Stimulated activated CD4-positive, alpha-beta T cell treated with anti-CD3 and anti-CD28 coated beads, Interleukin-4, amount 100 ng/mL, for 48 hours (primary cell): ENCODE measurements around the gene DUS2.
"Not testable (repeated sequence)": the region's sequence is repeated elsewhere in the genome, so short reads cannot be mapped to it uniquely, and the experiment has no call there.

Source experiments
- DNase-seq, 2 donors: peaks; one replicate each; pipeline ENCODE4 v3.0.0-alpha.2; 2020; ENCODE audit warnings: low read depth in 2 of 2

The DUS2 gene

DNA sequence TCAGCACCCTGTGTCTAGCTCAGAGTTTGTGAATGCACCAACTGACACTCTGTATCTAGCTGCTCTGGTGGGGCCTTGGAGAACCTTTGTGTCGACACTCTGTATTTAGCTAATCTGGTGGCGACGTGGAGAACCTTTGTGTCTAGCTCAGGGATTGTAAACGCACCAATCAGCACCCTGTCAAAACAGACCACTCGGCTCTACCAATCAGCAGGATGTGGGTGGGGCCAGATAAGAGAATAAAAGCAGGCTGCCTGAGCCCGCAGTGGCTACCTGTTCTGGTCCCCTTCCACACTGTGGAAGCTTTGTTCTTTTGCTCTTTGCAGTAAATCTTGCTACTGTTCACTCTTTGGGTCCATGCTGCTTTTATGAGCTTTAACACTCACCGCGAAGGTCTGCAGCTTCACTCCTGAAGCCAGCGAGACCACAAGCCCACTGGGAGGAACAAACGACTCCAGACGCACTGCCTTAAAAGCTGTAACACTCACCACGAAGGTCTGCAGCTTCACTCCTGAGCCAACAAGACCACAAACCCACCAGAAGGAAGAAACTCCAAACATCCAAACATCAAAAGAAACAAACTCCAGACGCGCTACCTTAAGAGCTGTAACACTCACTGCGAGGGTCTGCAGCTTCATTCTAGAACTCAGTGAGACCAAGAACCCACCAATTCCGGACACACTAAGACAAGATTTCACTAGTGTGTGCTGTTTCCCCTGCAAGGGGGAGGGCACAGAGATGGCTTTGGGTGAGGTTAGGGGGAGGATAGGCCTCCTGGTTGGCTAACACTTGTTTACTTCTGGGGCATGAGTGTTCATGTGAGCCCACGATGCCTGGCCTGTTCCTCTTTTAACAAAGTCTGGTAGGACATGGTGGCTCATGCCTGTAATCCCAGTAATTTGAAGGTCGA is 24.1 kb upstream of the DUS2 start, which contains the start of gene DPEP2:
TSS of gene DPEP2 (minus strand) at position 706 of the 910 bp plus-strand sequence. CDS start 6,272 bp downstream, outside the sequence.
- not testable (repeated sequence) for DNase-seq

DNA sequence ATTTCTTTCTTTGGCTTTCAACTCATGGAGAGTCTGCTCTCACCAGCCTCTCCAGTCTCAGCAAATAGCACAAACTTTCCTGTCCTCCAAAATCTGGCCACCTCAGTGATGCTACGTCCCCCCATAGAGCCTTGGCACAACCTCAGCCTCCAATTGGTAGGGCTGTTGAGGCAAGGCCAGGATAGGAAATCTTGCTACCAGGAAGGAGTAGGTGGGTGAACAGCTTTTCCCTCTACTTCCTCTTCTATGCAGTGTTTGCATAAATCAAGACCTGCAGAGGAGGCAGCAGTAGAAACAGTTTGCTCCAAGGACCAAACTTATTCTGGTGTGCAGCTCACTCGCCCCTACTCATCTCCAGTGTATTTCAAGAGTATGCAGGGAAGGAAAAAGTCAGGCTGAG is 23.1 kb upstream of the DUS2 start:
- DNase-seq, result no peak

DNA sequence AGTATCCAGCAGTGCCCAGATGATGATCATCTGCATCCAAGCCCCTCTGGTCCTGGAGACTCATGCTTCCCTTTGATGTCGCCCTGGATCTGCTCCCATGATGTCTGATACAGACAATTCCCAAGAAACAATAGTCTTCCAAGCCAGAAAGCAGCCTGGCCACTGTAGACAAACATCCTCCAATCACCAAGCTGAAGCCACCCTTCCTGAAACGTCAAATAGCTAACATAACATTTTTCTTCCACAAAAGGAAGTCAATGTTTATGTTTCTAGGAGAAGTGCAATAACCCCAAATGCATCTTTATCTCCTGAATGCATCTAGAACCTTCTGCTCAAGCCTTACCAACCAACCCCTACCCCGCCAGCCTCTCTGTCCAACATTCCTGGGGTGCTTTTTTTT is 22.6 kb upstream of the DUS2 start:
- no peak for DNase-seq

DNA sequence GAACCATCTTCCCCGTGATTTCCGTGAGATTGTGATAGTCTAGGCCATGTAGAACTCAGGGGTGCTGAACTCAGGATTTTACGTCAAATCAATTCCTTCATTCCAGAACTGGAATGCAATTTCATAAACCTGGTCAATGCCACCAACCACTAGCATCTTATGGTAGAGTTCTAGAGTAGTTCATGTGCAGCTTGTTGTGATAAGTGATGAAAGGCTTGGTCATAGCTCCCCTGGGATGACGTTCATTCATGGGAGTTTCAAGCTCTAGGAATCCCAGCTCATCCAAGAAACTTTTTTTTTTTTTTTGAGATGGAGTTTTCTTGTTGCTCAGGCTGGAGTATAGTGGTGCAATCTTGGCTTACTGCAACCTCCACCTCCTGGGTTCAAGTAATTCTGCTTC is 20.1 kb upstream of the DUS2 start:
- DNase-seq, result no peak

DNA sequence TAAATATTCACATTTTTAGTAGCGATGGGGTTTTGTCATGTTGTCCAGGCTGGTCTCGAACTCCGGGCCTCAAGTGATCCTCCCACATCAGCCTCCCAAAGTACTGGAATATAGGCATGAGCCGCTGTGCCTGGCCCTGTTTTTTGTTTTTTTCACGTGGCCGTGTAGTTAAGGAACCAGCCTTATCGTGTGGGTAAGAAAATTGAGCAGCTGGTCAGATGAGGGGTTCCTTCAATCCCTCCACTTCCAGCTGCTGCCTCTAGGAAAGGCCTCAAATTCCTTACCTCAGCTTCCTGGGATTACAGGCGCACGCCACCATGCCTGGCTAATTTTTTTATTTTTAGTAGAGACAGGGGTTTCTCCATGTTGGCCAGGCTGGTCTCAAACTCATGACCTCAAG is 17.9 kb upstream of the DUS2 start:
- no peak for DNase-seq

DNA sequence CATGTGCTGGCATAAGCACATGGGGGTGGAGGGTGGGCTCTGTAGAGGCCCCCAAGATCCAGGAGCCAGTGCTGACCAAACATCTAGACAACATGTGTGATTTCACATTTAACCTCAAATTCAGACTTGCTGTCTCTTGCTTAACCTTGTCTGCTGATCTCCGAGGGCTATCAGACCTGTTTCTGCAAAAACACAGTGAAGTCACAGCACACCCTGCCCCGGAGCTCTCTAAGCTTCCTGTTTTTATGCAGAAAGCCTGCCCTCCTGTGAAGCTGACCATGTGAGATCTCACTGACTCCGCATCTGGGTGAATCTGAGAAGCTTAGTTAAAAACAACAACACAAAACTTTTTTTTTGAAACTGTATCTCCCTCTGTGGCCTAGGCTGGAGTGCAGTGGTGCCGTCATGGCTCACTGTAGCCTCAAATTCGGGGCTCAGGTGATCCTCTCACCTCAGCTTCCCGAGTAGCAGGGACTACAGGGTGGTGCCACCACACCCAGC is 17.2 kb upstream of the DUS2 start:
- no peak for DNase-seq

DNA sequence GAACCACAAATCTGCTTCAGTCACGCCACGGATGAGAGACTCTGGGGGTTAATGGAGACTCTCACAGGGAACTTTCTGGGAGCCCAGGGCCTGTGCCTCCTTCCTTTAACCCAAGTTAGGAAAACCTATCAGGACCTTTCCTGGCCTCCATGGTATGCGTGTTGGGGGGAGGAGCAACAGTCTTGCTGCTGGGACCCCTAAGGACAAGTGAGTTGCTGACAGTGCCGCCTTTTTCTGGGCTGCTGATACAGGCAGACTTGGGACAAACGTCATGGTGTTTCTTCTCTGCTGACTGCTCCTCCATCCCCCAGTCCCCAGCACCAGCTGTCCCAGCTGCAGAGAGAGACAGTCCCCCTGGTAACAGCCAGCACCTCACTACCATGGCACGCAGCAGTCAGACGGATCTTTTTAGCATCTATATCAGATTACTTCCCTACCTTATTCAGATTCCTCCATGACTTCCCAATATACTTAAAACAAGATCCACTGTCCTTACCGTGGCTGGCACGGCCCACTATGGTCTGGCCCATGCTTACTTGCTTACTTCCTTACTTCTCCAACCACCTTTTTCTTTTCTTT is 13.8 kb upstream of the DUS2 start:
- no peak for DNase-seq

DNA sequence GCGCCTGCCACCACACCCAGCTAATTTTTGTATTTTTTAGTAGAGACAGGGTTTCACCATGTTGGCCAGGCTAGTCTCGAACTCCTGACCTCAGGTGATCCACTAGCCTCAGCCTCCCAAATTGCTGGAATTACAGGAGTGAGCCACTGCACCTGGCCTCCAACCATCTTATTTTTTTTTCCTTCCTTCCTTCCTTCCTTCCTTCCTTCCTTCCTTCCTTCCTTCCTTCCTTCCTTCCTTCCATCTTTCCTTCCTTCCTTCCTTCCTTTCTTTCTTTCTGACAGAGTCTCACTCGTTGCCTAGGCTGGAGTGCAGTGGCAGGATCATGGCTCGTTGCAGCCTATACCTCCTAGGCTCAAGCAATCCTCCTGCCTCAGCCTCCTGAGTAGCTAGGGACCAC is 13.2 kb upstream of the DUS2 start:
- DNase-seq, result not testable (repeated sequence)

DNA sequence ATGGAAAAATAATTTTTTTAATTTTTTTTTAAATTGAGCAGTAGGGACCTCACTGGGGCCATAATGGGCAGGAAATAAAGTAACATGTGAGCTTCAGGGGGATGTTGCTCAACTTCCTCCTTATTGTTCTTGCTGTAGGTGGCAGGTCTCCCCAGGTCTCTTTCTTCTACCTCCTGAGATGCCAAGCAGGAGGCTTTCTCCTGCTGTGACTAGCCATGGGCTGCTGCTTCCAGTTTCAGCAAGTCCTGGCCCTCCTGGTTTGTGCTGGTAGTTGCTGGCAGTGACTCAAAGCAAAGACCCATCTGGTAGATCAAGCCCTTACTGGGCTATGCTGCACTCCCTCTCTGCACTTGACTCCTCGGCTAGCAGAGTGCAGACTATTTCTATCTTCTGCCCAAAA is 9.6 kb upstream of the DUS2 start:
- no peak for DNase-seq

DNA sequence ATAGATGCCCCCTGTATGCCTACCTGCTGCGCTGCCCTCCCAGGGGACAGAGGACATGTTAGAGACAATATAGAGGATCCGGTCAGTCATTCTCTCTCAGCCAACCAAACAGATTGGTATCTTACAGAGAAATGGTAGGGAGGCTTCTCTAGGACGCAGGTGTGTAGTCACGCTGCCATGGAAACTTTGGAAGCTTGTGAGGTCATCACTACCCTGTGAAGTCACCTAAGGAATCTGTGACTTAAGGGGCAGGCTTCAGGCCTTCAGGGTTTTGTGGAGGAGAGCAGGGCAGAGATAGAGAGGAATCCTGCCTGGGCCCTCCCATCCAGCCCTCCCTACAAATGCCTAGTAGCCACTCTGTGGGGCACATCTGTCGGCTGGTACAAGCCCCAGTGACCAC is 7.4 kb upstream of the DUS2 start, which contains the start of gene DPEP2NB:
TSS of gene DPEP2NB (minus strand) at position 231 of the 400 bp plus-strand sequence. CDS start at position 90, 141 bp downstream.
- DNase-seq, result no peak

DNA sequence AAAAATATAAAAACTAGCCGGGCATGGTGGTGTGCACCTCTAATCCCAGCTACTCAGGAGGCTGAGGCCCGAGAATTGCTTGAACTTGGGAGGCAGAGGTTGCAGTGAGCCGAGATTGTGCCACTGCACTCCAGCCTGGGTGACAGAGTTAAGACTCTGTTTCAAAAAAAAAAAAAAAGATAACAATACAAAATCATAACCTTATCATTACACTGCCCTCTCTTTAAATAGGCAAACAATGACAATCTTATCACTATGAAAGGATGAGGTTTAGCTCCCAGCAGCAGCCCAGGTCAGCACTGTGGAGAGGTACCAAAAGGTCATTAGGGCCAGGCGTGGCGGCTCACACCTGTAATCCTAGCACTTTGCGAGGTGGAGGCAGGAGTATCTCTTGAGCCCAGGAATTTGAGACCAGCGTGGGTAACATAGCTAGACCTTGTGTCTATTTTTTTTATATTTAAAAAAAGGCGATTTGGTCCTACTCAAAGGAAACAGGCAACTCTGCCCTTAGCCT is 3.9 kb upstream of the DUS2 start:
- no peak for DNase-seq

DNA sequence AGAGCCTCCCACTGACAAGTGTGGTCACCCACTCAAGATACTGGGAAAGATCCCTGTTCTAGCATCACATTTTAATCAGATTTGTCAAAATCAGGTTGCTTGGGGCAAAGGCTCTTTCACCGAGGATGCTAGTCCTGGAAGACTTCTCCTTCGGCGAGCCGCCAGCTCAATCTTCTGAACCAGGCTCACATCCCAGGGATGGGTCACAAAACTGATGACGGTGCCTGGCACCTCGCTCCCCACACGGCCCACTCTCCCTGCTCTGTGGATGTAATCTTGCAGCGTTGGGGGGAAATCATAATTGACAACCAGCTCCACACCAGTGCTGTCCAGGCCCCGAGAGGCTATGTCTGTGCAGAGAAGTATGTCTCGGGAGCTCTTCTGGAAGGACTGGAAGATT is 1.6 kb upstream of the DUS2 start:
- DNase-seq, result no peak

DNA sequence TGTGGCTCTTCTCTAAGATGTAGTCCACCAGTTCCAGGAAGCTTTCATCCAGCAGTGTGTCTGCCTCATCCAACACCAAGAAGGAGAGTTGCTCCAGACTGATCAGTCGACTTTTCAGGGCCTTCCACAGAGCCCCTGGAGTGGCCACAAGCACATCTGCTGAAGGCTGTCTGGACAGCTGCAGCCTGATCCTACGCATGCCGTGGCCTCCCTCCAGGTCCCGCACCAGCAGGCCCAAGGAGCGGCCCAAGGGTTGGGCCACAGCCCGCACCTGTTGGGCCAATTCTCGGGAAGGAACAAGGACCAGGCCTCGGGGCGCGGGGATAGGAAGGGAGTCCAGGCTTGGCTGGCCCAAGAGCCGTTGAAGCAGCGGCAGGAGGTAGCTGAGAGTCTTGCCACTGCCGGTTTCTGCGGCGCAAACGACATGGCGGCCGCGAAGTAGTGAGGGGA is 781 bp upstream of the DUS2 start:
- no peak for DNase-seq

DNA sequence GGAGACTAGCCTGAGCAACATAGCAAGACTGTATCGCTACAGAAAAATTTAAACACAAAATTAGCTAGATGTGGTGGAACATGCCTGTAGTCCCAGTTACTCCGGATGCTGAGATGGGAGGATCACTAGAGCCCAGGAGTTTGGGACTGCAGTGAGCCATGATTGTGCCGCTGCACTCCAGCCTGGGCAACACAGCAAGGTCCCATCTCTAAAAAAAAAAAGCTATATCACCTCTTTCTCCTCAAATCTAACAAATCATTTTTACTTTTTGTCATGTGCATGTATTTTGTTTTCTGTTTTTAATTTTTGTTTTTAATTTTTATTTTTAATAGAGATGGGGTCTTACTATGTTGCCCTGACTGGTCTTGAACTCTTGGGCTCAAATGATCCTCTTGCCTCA is 5.9 kb downstream of the DUS2 start:
- DNase-seq, result no peak

DNA sequence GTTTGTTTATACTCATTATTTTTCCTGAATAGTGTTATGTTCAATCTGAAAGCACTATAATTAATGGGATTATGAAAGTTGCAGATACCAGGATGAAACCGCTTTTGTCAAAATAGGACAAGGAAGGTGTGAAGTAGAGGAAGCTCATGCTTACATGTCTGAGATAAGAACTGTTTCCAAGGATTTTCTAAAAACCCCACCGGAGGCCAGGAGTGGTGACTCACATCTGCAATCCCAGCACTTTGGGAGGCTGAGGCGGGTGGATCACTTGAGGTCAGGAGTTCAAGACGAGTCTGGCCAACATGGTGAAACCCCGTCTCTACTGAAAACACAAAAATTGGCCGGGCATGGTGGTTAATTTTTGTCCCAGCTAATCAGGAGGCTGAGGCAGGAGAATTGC is 7.0 kb downstream of the DUS2 start:
- DNase-seq, result not testable (repeated sequence)

DNA sequence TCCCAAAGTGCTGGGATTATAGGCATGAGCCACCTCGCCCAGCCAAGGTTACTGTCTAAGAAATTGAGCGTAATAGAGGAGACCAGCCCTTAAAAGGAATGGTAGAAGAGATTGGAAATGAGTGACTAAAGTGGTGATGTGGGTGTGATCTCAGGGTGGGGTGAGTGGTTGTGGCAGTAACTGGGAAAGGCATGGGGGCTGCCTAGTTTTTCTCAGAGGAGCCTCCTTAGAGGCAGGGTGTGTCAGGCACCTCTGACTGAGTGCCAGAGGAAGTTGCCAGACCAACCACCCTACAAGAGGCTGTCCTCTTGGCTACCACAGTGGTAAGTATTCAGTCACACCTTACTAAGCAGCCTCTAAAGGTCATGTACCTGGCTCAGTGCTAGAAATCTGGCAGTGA is 8.9 kb downstream of the DUS2 start:
- DNase-seq, result no peak

DNA sequence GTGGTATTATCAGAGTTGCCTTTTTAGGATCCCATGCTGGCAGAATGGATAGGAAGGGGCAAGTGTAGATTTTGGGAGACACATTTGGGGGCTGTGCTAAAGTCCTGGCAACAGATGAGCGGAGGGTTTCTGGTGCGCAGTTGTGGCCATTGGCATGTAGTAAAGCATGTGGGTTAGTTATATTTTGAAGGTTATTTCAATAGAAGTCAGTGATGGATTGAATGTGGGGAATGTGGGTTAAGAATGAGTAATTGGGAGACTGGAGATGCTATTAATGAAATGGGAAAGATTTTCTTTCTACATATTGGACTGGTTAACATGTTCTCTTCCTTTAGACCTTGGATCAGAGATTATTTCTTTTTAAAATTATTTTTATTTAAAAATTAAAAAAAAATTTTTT is 10.0 kb downstream of the DUS2 start:
- no peak for DNase-seq

DNA sequence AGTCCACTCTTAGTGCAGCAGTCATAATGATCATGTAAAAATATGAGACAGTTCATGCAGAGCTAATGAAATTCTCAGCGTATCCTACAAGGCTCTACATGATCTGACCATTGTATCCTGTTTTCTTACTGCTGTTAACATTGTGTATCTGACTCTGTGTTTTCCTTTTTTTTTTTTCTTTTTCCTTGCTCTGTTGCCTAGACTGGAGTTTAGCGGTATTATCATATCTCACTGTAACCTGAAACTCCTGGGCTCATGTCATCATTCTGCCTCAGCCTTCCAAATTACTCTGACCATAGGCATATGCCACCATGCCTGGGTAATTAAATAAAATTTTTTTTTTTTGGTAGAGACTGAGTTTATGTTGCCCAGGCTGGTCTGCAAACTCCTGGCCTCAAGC is 12.1 kb downstream of the DUS2 start:
- no peak for DNase-seq

DNA sequence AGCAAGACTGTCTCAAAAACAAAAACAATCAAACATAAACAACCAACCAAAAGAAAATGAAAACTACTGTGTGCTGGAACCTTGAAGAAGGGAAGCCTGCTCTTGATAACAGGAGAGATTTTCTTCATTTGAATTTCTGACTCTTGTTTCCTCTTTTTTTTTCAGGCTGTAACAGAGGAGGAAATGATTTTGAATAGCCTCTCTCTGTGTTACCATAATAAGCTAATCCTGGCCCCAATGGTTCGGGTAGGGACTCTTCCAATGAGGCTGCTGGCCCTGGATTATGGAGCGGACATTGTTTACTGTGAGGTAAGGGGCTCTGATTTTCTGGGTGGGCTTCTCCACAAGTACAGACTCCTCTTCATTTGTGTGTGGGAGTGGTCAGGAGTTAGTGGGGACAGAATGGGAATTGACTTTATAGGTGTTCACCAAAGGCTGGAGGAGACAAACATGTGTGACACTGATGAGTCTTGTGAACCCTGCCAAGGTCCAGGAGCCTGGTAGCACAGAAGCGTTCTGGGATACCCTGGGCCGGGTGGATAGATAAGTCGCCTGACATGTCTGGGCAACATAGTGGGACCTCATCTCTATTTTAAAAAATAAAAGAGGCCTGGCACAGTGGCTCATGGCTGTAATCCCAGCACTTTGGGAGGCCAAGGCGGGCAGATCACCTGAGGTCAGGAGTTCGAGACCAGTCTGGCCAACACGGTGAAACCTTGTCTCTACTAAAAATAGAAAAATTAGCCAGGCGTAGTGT is 14.9 kb downstream of the DUS2 start:
- DNase-seq, result no peak

DNA sequence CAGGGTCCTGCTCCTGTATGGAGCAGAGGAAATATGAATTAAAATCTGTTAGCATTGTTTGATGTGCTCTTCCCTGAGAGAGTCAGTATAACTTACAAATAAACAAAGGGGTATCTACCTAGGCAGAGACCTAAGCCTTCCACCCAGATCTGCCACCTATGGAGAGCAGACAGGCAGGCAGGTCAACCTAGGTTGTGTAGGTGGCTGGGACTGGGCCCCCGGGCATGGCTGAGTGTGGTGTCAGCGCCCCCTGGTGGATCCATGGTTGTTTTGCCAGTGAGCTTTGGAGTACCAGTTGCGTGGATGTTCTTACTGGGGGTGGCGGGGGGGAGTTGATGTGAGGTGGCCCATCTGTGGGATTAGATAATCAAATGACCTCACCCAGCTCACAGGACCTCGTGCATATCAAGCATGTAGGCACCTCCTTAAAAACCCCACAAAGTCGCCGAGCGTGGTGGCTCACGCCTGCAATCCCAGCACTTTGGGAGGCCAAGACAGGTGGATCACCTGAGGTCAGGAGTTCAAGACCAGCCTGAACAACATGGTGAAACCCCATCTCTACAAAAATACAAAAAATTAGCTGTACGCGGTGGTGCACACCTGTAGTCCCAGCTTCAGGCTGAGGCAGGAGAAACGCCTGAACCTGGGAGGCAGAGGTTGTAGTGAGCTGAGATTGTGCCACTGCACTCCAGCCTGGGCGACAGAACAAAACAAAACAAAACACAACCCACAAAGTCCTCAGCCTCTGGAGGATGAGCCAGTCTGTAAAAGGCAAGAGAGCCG is 17.6 kb downstream of the DUS2 start:
- DNase-seq, result peak; percentile 83 to 90

DNA sequence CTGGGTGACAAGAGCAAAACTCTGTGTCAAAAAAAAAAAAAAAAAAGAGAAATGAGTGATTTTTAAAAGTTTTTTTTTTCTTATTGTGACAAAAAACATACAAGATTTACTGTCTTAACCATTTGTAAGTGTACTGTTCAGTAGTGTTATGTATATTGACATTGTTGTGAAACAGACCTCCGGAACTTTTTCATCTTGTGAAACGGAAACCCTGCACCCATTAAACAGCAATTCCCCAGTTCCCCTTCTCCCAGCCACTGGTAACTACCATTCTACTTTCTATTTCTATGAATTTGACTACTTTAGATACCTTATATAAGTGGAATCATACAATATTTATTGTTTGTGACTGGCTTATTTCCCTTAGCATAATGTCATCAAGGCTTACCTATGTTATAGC is 18.7 kb downstream of the DUS2 start:
- DNase-seq, result no peak
